HL-60 (cell line): ENCODE results near the gene ARMC10.

Experiments used
- DNase-seq, 2 experiments: peaks; one replicate each; pipeline ENCODE4 v3.0.0-alpha.2; 2010 to 2020; ENCODE audit warnings: low read depth in 1 of 2, low spot score in 1 of 2
- H3K27ac ChIP-seq: fragments of 250-450 bp; sonication (Bioruptor Pico); replicated peaks from 2 replicates; pipeline ENCODE4 v1.5.1; 2020; ENCODE audit warnings: mild to moderate bottlenecking, moderate library complexity
- H3K27me3 ChIP-seq: fragments of 250-450 bp; sonication (Bioruptor Pico); 2 replicates; pipeline ENCODE4 v1.5.1; 2021; ENCODE audit warnings: mild to moderate bottlenecking, moderate library complexity; ENCODE audit not compliant: insufficient read depth, poor library complexity, severe bottlenecking
- H3K4me3 ChIP-seq: replicated peaks from 2 replicates; pipeline ENCODE4 v1.5.1; 2011; ENCODE audit warnings: mild to moderate bottlenecking, control low read depth, low read length; ENCODE audit not compliant: insufficient read depth
- GABPA ChIP-seq: IDR thresholded peaks from 2 replicates; pipeline ENCODE4 v1.6.1; 2012; ENCODE audit warnings: low read depth
- POLR2AphosphoS5 ChIP-seq: IDR thresholded peaks from 2 replicates; pipeline ENCODE4 v1.6.1; 2012; ENCODE audit warnings: low read depth
- REST ChIP-seq: IDR thresholded peaks from 2 replicates; pipeline ENCODE4 v1.6.1; 2012; ENCODE audit warnings: low read depth; ENCODE audit not compliant: insufficient replicate concordance
- SPI1 ChIP-seq: IDR thresholded peaks from 2 replicates; pipeline ENCODE4 v1.6.1; 2012; ENCODE audit warnings: low read depth, mild to moderate bottlenecking, borderline replicate concordance
- TF ChIP-seq, protein P1 (sequence below): IDR thresholded peaks from one replicate; pipeline ENCODE4 v1.5.1; 2011; ENCODE audit warnings: low read length, control low read depth, inconsistent platforms; ENCODE audit not compliant: insufficient read depth

The ARMC10 gene

DNA sequence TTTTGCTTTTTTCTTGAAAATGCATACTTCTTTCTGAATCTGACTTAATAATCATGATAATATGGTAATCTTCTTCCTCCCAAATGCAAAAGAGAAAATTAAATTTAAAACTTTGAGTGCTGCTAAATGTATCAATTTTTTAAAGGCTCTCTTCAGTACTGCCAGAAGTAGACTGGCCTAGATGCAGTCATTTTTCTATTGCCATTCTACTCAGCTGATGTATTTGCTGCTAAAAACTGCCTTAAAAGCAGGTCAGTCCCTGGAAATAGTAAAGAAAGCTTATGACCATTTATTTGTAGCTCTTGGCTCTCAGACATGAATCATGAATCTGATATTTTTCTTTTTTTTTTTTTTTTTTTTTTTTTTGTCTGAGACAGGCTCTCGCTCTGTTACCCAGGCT lies 45.4 kb downstream of the ARMC10 start:
- no peak for DNase-seq
- H3K4me3 ChIP-seq: no peak overlapping the region
- no peaks in the 10 kb centered on the region for H3K27me3 ChIP-seq
- H3K27ac ChIP-seq: no peak overlapping the region
- TF ChIP-seq POLR2AphosphoS5 (no peak), GABPA (no peak)

- Histone ChIP-seq H3K27ac (no peak overlapping the region), H3K27me3 (no peaks in the 10 kb centered on the region), H3K4me3 (no peak overlapping the region)
- no peak for DNase-seq
- no peak for TF ChIP-seq POLR2AphosphoS5
- TF ChIP-seq, protein P1, sequence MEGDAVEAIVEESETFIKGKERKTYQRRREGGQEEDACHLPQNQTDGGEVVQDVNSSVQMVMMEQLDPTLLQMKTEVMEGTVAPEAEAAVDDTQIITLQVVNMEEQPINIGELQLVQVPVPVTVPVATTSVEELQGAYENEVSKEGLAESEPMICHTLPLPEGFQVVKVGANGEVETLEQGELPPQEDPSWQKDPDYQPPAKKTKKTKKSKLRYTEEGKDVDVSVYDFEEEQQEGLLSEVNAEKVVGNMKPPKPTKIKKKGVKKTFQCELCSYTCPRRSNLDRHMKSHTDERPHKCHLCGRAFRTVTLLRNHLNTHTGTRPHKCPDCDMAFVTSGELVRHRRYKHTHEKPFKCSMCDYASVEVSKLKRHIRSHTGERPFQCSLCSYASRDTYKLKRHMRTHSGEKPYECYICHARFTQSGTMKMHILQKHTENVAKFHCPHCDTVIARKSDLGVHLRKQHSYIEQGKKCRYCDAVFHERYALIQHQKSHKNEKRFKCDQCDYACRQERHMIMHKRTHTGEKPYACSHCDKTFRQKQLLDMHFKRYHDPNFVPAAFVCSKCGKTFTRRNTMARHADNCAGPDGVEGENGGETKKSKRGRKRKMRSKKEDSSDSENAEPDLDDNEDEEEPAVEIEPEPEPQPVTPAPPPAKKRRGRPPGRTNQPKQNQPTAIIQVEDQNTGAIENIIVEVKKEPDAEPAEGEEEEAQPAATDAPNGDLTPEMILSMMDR: no peak
- no peak for TF ChIP-seq REST
- no peak for TF ChIP-seq SPI1
- TF ChIP-seq GABPA: no peak
Observed at GRCh38 chr7:103121641-103122040, 46.7 kb downstream of the ARMC10 start.

DNA sequence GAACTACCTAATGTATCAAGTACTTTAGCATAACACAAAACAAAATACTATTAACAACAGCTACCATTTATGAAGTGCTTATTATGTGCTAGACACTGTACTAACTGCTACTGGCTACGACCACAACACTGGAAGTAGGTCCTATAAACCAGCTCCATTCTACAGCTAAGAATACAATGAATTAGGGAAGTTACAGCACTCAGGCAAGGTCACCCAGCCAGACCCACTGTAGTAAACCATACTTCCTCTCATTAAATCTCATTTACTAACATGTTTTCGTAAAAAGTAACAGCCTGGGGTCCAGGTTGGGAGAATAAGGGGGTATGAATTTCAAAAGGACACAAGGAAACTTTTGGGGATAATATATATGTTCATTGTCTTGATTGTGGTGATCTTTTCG lies 48.6 kb downstream of the ARMC10 start:
- Histone ChIP-seq H3K27ac (no peak overlapping the region), H3K27me3 (no peaks in the 10 kb centered on the region), H3K4me3 (no peak overlapping the region)
- TF ChIP-seq GABPA: no peak
- TF ChIP-seq SPI1: peak; percentile 51; the same call in 1 of the 2 replicates
- peak in 1 of 2 experiments; percentile 52 for DNase-seq

- TF ChIP-seq SPI1: no peak
- TF ChIP-seq, protein P1: no peak
- no peak for TF ChIP-seq POLR2AphosphoS5
- no peak for TF ChIP-seq REST
- no peak for TF ChIP-seq GABPA
- no peak overlapping the region for H3K4me3 ChIP-seq
- H3K27me3 ChIP-seq: no peaks in the 10 kb centered on the region
- H3K27ac ChIP-seq: no peak overlapping the region
- no peak for DNase-seq
Observed at GRCh38 chr7:103124429-103124979, 49.6 kb downstream of the ARMC10 start.

DNA sequence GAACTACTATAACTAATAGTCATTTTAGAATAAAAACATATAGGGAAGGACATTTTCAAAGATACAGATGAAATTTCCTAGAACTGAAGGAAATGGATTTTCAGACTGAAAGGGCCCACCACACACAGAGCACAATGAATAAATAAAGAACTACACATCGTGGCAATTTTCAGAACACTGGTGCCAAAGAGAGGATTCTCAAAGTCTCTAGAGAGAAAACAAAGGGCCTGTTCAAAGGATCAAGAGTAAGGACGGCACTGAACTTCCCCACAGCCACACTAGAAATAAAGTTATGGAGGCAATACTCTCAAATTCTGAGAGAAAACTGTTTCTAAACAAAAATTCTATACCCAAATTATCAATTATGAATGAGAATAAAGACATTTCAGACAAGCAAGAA lies 52.1 kb downstream of the ARMC10 start:
- no peaks in the 10 kb centered on the region for H3K27me3 ChIP-seq
- no peak for DNase-seq
- H3K27ac ChIP-seq: no peak overlapping the region
- H3K4me3 ChIP-seq: no peak overlapping the region
- TF ChIP-seq GABPA (no peak), REST (no peak), POLR2AphosphoS5 (no peak), SPI1 (no peak)
- TF ChIP-seq, protein P1: no peak
